T47D (cell line): Measurements from ENCODE around the gene TRMT112.

Experiments used
- DNase-seq, 2 experiments: peaks; one replicate each; pipeline versions ENCODE4 v3.0.0 to v3.0.0-alpha.2; 2011 to 2012; ENCODE audit warnings: low read depth in 1 of 2, low spot score in 1 of 2
- JUND ChIP-seq: IDR thresholded peaks from 2 replicates; pipeline ENCODE4 v1.6.1; 2012; ENCODE audit warnings: low read depth
- in situ Hi-C: cut with HindIII; loops from 2 replicates; pipeline ENCODE4 v1.10.0; 2016; ENCODE audit warnings: low sequenced_read_pairs, low pct_unique_long_range_greater_than_20kb

TRMT112 gene

DNA sequence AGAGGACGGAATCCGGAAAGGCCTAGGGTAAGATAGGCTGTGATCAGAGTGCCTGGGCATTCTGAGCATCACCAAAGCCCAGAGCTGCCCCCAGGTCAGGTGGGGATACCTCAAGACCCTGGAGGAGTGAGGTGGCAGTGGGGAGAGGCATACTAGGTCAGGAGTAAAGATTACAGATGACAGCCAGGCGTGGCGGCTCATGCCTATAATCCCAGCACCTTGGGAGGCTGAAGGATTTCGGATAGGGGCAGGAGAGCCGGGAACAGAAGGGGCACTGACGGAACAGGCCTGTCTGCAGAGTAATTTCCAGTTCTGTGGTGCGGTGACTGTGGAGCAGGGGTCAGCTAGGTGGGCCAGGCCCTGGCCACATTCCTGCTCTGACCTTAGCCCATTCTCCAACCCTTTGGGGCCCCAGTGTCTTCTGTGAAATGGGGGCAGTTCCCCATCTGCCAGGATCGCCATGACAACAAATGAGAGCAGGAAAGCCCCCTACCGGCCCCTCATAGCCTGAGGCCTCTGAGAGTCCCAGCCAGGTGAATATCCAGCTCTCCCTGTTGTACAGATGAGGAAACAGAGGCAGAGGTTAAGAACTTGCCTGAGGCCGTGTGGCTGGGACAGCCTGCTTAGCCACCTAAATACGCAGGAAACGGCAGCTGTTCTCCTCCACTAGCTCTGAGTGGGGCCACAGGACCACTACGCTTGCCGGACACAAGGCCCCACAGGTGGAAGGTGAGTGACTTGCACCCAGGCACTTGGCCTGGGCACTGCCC, 42.1 kb downstream of the TRMT112 start:
- DNase-seq: no peak
- in situ Hi-C loops: no loop called here
- no peak for TF ChIP-seq JUND

DNA sequence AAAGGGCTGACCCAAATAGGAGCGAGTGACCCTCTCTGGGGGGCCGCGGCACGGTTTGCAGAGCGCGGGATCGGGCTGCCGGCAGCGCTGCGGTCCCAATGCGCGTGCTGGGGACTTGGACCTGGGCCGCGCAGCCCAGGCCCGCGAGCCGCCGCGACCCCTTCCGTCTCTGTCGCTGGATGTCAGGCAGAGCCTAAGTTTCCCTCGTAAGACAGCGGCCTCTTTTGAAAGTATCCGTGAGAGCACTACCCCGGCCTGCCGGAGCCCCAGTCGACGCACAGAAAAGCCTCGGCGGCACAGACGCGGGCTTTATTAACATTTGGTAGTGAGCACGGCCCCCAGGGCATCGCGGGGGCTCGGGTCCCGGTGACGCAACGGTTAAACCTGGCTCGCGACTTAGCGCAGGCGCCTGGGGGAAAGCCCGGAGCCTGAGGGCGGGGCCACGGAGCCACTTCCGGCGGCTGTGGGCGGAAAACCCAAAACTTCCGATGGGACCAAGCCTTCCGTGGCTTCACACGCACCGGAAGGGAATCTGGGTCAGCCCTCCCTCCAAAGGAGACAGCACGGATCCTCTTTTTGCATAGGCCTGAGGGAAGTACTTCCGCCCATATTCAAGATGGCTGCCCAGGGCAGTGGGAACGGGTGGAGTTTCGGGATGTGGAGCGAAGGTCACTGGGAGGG, 47.7 kb downstream of the TRMT112 start:
- DNase-seq: peak; percentile 84 to 100
- no peak for TF ChIP-seq JUND
- in situ Hi-C loops: no loop called here

DNA sequence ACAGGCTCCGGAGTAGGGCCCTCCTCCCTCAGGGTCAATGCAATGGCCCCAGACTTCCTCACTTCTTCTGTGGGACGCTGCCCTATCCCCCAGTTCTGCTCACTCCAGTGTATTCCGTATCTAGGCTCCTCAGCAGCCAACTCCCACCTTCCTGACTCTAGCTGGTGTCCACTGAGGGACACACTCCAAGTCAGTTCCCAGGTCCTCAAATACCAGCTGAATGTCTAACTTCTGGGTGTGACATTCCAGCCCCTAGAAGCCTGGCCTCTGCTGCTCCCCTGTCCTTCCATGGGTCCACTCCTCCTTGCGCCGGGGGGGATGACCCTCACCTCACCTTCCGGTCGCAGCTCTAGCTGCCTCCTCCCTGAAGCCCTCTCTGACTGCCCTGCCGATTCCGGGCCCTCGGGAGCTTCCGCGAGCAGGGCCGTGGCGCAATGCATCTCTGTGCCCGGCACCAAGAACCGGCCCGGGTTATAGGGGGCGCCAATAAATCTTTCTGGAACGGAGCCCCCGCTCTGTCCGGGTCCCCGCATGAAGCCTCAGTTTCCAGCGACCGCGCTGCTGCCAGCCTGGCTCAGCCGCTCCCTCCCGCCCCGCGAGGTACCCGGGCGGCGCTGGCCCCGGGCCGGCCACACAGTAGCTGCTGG, 48.3 kb downstream of the TRMT112 start:
- peak in 1 of 2 experiments; percentile 59 for DNase-seq
- no peak for TF ChIP-seq JUND
- in situ Hi-C loops: no loop called here

DNA sequence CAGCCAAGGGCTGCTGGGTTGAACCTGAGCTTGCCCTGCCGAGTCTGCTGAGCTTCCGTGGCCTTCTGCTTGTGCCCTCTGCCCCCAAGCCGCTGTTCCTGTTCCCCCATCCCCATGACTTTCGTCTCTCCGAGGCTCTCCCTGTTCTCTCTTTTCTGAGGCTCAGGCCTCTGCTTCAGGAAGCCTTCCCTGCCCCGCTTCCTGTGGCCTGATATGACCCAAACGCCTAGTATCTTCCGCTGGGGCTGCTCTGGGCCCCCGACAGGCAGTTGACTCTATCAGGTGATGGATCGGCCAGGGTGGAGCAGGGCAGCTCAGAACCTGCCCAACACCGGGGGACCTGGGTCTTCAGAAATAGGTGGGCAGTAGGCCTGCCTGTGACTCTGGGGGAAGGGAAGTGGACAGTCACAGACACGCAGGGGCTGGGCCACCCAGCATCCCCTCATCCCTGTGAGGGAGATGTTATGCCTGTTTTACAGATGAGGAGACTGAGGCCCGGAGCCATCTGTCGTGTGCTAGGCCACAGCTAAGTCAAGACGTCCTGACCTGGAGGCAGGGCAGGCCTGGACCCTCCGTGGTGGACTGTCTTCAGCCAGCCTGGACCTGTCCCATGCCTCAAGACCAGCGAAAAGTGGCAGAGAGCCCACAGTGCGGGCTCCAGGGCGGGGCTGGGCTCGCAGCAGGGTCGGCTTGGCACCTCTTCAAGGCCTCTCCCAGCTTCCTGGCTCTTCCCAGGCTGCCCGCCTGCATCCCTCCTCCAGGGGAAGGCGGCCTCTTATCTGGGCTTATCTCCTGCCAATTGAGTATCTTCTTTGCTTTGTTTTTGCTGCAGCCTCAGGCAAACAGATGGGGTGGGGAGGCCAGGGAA, 49.1 kb downstream of the TRMT112 start:
- no peak for TF ChIP-seq JUND
- in situ Hi-C loops: no loop called here
- DNase-seq: no peak

DNA sequence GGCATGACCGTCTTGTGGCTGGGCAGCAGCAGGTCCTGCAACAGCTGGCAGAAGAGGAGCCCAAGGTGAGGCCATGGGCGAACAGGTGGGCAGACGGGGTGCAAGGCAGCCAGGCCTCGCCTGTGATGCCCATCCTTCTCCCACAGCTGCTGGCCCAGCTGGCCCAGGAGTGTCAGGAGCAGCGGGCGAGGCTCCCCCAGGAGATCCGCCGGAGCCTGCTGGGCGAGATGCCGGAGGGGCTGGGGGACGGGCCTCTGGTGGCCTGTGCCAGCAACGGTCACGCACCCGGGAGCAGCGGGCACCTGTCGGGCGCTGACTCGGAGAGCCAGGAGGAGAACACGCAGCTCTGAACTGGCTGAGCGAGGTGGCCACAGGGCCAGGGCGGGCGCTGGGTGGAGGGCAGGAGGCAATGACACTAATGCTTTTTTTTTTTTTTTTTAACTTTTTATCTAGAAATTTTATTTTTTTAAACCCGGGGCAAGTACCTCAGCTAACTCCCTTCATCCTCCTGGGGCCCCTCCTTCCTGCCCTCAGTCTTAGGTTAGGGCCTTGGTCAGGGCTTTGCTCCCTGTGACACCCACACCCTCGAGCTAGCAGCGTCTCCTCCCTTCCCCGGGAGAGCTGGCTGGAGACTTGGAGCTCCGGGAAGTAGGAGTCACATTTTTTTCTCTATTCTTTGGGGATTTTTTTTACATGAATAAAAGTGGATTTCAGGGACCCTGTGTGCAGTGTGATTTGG, 50.0 kb downstream of the TRMT112 start:
- no peak for DNase-seq
- in situ Hi-C loops: no loop called here
- no peak for TF ChIP-seq JUND
